GM12873 (cell line): ENCODE measurements around the gene CAMK4.

ENCODE experiments used
- TF ChIP-seq, protein P1 (sequence below): IDR thresholded peaks from 2 replicates; pipeline ENCODE4 v1.5.1; 2012; ENCODE audit warnings: low read depth, mild to moderate bottlenecking, moderate library complexity, low read length, control low read depth; ENCODE audit not compliant: insufficient read depth; ENCODE audit errors: missing control alignments

The CAMK4 gene

DNA sequence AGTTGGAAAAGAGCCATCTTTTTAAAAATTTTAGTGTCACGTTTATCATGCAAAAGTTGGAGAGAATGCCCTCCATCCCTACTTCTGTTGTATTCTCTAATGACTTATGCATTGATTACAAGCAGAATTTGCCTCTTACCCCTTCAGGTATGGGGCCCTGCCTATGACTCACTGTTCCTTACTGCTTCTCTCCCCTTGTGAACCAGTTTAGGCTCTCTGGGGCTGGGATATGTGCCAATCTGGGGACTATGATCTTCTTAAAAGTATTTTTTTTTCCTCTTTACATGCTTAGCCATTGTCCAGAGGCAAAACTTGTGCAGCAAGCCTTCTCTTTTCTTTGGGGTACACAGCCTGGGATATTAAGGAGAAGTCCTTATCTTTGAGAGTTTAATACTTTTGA, 37.4 kb downstream of the CAMK4 start:
- TF ChIP-seq, protein P1, sequence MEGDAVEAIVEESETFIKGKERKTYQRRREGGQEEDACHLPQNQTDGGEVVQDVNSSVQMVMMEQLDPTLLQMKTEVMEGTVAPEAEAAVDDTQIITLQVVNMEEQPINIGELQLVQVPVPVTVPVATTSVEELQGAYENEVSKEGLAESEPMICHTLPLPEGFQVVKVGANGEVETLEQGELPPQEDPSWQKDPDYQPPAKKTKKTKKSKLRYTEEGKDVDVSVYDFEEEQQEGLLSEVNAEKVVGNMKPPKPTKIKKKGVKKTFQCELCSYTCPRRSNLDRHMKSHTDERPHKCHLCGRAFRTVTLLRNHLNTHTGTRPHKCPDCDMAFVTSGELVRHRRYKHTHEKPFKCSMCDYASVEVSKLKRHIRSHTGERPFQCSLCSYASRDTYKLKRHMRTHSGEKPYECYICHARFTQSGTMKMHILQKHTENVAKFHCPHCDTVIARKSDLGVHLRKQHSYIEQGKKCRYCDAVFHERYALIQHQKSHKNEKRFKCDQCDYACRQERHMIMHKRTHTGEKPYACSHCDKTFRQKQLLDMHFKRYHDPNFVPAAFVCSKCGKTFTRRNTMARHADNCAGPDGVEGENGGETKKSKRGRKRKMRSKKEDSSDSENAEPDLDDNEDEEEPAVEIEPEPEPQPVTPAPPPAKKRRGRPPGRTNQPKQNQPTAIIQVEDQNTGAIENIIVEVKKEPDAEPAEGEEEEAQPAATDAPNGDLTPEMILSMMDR: no peak

DNA sequence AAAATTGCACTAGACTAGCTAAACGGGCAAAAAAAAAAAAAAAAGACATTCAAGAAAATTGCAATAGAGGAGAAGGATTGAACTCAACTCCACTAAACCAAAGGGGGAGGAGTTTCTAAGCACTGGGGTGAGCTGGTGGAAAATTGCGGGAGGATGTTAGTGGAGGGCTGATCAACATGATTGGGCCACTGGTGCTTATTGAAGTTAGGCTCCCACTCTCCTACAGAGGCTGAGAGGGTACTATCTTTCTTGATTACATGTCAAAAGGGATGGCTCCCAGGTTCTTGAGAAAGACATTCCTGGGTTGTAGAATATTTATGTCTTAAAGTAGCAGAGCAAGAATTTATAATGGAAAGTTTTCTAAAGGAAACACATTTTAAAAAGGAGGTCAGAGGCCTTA, 38.0 kb downstream of the CAMK4 start:
- TF ChIP-seq, protein P1: no peak

DNA sequence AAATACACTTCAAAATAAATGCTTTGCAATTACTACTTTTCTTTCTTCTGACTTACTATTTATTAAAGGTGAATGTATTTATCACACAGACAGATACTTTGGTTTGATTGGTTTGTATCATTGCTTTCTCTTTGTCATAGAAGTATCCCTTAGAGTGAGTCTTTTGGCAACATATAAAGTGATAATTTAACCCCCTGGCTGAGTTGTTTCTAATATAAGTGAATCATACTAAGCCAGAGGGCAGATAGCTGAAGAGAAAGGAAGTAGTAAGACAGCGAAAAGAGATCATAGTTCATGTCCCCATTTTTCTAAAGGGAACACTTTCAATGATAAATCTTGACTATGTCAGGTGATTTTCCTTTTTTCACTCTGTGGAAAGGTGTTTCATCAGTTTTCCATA, 38.6 kb downstream of the CAMK4 start:
- TF ChIP-seq, protein P1: no peak

DNA sequence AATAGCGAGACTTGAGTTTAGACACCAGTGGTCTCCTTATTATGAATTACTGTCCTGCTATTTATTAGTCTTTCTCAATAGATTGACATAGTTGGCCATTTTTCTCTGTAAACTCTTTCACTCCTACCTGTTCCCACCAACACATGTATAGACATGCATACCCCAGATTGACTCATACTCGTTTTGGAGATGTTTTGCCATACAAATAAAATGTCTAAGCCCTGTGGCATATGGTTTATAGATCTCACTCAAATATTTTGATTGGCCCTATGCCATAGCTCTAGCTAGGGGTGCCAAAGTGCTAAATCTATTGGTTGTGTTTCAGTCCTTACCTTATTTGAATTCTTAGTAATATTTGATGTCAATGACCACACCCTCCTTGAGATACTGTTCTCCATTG, 42.3 kb downstream of the CAMK4 start:
- TF ChIP-seq, protein P1: no peak

DNA sequence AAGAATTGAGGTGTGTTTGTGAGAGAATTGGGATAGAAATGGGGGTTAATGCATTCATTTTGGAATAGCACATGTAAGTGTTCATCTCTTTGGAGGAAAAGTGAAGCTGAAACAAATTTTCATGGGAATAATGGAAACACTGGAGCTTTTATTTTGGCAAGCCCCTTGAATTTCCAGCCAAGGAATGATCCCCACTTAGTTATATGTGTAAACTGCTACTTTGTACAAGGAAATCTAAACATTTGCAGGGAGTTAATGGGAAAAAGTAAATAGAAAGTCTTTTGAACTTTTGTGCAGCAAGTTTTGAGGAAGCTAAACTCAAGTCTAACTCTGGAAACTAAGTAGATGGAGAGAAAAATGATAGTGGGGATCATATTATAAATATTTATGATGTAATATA, 44.1 kb downstream of the CAMK4 start:
- TF ChIP-seq, protein P1: no peak

DNA sequence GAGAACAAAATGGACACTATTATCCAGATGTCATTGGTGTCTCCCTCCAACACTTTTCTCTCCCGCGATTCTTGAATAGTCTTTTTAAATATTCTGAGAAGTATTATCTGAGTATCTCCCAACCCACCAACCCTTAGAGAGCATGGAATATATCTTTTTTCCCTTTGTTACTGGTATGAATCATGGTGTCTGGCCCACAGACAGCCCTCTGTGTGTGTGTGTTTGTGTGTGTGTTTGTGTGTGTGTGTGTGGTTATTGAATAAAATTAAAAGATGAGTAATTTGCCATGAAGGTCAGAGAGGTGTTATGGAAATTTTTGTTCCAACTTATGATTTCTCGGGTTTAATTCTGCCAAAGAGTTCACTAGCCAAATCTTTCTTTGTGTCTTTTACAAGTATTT, 47.7 kb downstream of the CAMK4 start:
- TF ChIP-seq, protein P1: no peak

DNA sequence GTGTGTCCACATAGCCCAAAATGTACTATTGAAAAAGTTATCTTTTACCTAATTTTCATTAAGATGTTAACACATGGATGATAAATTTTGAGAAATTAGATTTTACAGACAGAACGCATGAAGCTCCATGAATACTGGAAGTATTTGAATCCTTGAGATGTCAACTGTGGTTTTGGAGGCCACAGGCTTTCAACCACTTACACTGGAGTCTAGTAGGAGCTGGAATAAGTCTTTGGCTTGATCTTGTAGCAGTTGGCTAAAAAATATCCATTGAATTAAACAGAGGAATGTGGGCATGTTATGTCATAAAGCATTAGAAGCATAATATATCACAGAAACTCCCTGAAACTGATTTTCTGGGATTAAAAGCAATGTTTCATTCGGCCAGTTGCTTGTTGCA, 52.9 kb downstream of the CAMK4 start:
- TF ChIP-seq, protein P1: no peak
